ENCODE data around the gene GLDC.
"Not testable (repeated sequence)": the region's sequence is repeated elsewhere in the genome, so short reads cannot be mapped to it uniquely, and the experiment has no call there.

The GLDC gene

DNA sequence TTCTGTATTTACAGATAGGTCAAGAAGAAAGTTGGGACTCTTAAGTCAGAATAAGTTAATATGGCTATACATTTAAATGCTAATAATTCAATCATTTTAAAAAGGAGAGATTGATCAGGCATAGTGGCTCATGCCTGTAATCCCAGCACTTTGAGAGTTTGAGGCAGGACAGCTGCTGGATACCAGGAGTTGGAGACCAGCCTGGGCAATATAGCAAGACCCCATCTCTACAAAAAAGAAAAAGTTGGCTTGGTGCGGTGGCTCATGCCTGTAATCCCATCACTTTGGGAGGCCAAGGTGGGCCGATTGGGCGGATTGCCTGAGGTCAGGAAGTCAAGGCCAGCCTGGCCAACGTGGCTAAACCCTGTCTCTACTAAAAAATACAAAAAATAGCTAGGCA, 15.0 kb upstream of the GLDC start:
- no peak for DNase-seq

- no peak for DNase-seq
Measured at GRCh38 chr9:6658628-6659353, 13.3 kb upstream of the GLDC start.

GRCh38 chr9:6656614-6657300, 11.2 kb upstream of the GLDC start:
- DNase-seq, result no peak

DNA sequence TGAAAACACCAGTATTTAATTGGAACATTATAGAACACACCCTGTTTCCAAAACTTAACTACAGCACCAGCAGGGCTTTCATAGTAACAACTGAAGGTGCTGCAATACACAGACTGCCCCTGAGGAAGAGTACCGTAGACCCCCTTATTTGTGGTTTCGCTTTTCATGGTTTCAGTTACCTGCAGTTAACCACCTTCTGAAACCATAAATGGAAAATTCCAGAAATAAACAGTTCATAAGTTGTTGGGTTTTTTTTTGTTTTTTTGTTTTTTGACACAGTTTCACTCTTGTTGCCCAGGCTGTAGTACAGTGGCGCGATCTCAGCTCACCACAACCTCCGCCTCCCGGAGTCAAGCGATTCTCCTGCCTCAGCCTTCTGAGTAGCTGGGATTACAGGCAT, 9.5 kb upstream of the GLDC start:
- no peak for DNase-seq

DNA sequence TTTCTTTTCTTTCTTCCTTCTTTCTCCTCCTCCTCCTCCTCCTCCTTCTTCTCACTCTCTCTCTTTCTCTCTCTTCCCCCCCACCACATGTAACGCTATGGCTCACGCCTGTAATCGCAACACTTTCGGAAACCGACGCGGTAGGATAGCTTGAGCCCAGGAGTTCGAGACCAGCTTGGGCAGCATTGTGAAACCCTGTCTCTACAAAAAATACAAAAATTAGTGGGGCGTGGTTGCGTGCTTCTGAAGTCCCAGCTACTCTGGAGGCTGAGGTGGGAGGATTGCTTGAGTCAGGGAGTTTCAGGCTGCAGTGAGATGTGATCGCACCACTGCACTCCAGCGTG, 736 bp upstream of the GLDC start:
- no peak for DNase-seq

DNA sequence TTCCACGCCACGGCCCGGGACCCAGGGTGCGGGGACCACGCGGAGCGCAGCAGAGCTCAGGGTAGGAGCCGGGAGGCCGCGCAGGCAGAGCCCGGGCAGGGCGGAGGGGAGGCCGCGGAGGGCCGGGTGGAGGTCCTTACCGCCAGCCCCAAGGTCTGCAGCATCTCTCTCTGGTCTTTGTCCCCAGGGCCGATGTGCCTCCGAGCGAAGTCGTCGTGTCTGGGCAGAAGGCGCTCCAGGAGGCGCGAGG, 499 bp downstream of the GLDC start:
- not testable (repeated sequence) for DNase-seq

GRCh38 chr9:6644346-6645104, 1.0 kb downstream of the GLDC start:
- no peak for DNase-seq

DNA sequence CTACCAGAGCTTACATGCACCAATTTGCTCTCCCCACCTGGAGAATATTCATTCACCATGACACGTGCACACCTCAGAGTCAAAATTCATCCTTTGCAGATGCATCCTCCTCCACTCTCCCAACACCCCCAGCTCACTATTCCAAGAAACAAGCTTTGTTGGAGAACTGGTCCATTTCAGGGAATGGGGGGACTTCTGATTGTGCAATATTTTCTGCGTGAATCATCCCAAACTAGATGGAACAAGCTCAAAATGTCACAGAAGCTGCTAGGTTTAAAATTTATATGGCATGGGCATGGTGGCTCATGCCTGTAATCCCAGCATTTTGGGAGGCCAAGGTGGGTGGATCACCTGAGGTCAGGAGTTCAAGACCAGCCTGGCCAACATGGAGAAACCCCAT, 3.6 kb downstream of the GLDC start:
- no peak for DNase-seq

DNA sequence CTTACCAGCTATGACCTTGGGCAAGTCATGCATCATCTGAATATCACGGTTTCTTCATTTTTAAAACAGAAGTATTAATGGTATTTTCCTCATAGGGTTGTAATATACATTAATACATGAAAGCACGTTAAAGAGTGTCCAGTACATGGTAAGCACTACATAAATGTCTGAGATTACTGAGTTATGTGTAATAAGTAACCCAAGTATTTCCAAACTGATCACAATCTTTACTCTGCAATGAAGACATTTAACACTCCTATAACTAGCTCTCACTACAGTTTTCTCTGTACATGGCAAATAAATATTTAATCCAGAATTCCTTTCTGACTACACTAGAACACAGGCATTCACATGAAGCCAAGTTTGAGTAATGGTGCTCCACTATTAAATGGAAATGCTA, 4.0 kb downstream of the GLDC start:
- no peak for DNase-seq

- no peak for DNase-seq
Measured at GRCh38 chr9:6641056-6641455, 4.5 kb downstream of the GLDC start.

GRCh38 chr9:6640268-6641051, 5.1 kb downstream of the GLDC start:
- DNase-seq, result no peak

DNA sequence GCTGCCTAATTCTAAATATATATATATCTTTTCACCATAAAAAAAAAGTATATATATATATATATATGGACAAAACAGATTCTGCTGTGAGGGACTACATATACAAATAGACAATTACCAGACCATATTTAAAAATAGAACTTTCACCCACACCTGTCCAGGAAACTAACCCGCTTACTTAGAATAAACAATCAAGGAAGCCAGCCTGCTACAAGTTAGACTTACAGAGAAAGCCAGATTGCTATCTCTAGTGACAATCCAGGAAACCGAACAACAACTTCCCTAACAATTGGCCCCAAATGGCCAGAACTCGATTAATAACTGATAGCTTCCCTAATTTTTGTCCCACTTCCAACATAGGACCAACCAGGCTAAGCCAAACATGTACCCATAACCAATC, 5.9 kb downstream of the GLDC start:
- DNase-seq, result no peak

DNA sequence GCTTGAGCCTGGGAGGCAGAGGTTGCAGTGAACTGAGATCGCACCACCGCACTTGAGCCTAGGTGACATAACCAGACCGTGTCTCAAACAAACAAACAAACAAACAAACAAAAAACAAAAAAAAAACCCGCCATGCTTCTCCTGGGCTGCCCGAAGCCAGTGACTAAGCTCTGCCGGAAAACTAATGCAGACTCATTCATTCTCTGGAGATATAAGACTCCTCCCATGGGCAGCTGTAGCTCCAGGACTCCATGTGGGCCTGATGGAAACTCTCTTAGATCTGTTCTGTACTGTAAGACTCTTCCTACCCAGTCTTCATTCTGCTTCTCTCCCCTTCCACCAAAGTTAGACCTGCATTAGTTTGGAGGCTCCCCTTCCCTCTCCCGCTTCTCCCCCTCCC, 11.1 kb downstream of the GLDC start:
- no peak for DNase-seq

DNA sequence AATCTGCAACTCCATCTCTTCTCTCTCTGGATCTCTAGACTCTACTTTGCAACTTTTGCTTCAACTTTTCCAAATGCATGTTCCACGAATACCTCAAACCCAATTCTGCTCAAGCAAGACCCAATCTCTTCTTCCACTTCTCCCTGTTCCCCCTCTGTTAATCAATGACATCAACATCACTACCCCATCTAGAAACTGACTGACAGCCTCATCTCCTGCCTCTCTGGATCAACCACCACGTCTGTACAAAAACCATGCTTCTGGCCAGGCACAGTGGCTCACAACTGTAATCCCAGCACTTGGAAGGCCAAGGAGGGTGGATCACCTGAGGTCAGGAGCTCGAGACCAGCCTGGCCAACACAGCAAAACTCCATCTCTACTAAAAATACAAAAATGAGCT, 12.2 kb downstream of the GLDC start:
- DNase-seq, result no peak

- DNase-seq, result no peak
Measured at GRCh38 chr9:6632516-6633183, 12.9 kb downstream of the GLDC start.

DNA sequence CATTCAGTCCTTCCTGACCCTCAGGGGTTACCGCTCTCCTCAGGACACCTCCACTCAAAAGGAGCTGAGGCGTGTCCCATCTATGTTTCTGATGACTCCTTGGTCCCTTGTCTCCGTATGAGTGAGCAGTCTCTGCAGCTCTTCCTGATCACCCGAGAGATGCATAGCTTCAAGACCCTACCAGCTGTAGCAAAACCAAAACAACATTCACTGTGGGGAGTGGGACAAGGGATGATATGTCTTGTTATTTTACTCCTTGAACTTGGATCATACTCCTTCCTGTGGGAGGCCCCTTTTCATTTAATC, 14.4 kb downstream of the GLDC start:
- no peak for DNase-seq

- no peak for DNase-seq
Measured at GRCh38 chr9:6630502-6631206, 14.9 kb downstream of the GLDC start.

- DNase-seq, result no peak
Measured at GRCh38 chr9:6628704-6629103, 16.8 kb downstream of the GLDC start.

GRCh38 chr9:6625363-6625762, 20.2 kb downstream of the GLDC start:
- no peak for DNase-seq

- not testable (repeated sequence) for DNase-seq
Measured at GRCh38 chr9:6622784-6623183, 22.7 kb downstream of the GLDC start.

DNA sequence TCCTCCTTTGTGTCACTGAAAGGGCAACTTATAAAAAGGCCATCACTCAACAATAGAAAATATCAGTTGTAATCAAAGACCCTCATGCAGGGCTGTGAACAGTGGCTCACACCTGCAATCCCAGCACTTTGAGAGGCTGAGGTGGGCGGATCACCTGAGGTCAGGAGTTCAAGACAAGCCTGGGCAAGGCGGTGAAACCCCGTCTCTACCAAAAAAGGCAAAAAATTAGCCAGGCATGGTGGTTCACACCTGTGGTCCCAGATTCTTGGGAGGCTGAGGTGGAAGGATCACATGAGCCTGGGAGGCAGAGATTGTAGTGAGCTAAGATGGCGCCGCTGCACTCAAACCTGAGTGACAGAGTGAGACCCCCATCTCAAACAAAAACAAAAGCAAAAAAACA, 24.7 kb downstream of the GLDC start:
- no peak for DNase-seq

- DNase-seq, result no peak
Measured at GRCh38 chr9:6620353-6620752, 25.2 kb downstream of the GLDC start.

- DNase-seq, result no peak
Measured at GRCh38 chr9:6619909-6620308, 25.6 kb downstream of the GLDC start.
